ENCODE measurements around the gene ANK2.
"Not testable (repeated sequence)": the region's sequence is repeated elsewhere in the genome, so short reads cannot be mapped to it uniquely, and the experiment has no call there.

Gene ANK2

GRCh38 chr4:113052379-113052951 lies 3.0 kb downstream of the ANK2 start:
- no peak for DNase-seq

- no peak for DNase-seq
Observed at GRCh38 chr4:113053883-113054282, 4.4 kb downstream of the ANK2 start.

DNA sequence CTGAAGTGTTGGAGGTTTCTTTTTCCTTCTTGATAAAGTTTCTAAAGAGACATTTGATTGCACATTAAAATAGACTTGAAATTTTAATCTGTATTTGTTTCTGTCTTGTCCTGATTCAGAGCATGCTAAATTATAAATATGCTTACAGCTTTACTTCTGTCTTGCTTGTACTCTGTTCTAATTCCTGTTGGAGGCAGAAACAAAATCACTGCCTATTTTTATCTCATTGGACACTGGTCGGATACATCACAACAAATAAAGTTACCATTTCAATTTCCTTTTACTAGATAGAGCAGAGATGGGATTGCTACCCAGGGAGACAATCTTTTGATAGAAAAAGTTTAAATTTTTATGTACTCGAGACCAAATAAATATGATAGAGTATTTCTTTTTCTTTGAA lies 6.9 kb downstream of the ANK2 start:
- DNase-seq, result no peak

DNA sequence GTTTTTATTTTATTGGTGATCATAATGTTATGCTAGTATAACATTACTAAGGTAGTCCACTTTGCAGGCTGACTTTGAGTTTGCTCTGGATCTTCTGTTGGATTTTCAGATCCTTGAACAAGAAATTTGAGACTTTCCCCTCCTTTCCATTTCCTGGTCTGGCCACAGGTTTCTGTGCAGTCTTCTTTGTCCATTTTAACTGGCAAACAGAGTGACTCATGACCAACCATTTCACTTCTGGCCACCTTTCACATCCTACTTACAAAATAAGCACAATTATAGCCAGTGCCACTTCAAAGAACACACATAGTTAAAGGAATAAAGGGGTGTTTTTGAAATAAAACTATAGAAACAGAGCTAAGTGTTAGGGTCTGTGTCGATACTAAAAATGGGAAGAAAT lies 8.4 kb downstream of the ANK2 start:
- no peak for DNase-seq

DNA sequence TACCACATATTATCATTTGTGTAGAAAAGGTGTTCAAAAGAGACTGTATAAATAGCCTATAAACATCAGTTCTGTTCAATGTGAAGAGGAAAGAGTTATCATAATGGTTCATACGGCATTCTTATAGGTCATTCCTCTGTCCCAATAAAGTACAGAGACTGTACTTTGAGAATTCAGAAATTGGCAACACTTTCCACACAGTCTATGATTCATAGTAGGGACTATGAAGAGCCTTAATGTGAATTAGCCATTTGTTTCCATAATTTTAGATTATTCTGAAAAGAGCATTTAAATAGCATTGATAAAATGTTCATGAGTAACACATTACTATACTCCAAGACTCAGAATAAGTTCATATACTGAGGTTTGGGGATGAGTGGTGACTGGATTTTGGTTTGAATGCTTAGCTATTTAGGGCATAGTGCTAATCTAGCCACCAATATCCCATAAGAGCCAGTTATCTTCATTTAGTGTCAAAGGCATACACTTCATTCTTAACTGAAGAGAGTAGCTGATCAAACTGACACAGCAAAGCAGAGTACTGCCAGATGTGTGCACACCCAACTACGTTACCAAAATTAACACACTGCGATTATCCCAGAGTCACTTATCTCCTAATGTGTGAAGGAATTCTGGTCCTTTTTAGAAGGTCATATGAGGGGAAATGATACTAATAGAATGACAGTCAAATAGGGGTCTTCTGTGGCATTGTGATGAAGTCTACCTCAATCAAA lies 10.2 kb downstream of the ANK2 start:
- no peak for DNase-seq

DNA sequence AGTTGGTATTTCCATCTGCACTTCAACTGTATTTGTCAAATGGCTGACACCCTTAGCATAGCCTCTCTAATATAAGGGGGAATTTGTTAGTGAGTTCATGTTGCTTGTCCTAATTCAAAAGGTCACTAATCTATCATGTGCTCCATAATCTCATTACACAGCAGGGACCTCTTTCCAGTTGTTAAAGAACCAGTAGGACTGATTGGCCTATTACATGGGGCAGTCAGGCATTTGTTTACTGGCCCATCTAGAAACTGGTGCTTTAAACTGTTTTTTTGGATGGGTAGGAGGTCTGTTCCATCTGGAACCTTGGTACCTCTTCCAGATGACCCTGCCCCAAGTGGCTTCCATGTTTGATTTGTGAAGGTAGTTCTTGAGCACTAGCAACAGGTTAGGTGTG lies 11.4 kb downstream of the ANK2 start:
- DNase-seq, result no peak

DNA sequence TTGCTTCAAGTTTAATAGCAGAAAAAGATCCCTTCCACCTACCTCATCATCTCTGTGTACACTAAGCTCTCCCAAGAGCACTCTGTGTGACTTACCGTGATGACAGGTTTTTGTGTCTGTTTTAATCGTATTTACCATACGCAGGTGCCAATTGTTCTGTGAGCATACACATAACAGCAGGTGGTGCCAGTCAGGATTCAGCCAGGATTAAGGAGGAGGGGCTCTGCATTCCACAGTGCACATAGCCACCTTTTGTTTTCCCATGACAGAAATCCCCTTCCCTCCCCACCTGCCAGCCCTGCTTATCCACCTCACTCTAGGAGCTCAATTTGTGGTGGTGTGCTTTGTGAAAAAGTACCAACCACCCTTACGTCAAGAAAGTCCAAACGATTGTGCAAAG lies 14.8 kb downstream of the ANK2 start:
- DNase-seq, result no peak

GRCh38 chr4:113065629-113066028 lies 16.2 kb downstream of the ANK2 start:
- DNase-seq, result no peak

- DNase-seq, result not testable (repeated sequence)
Observed at GRCh38 chr4:113068771-113069170, 19.3 kb downstream of the ANK2 start.

- no peak for DNase-seq
Observed at GRCh38 chr4:113069212-113069892, 19.9 kb downstream of the ANK2 start.

GRCh38 chr4:113070755-113071154 lies 21.3 kb downstream of the ANK2 start:
- DNase-seq, result no peak

DNA sequence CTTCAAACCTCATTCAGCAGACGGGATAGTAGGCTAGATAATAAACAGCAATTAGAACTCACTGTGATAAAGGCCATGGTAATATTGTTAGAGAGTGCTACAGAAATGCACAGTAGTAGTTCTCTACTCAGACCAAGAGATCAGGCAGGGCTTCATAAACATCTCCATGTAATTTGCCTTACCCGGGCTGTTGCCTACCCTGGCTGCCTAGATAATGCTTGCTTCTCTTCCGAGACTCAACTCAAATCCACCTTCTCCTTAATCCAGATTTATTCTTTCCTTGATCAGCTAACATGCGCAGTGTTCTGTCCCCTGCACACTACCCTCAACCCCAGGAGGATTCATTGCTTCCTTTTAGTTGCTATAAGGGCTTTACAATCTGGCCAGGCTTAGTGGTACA lies 21.8 kb downstream of the ANK2 start:
- DNase-seq, result no peak

DNA sequence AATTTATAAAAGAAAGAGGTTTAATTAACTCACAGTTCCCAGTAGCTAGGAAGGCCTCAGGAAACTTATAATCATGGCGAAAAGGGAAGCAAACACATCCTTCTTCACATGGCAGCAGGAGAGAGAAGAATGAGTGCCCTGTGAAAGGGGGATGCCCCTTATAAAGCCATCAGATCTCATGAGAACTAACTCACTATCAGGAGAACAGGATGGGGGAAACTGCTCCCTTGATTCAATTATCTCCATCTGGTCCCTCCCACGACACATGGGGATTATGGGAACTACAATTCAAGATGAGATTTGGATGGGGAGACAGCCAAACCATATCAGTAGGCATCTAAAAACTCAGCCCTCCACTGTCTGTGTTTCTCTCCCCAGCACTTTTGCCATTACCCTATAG lies 22.4 kb downstream of the ANK2 start:
- DNase-seq, result no peak

DNA sequence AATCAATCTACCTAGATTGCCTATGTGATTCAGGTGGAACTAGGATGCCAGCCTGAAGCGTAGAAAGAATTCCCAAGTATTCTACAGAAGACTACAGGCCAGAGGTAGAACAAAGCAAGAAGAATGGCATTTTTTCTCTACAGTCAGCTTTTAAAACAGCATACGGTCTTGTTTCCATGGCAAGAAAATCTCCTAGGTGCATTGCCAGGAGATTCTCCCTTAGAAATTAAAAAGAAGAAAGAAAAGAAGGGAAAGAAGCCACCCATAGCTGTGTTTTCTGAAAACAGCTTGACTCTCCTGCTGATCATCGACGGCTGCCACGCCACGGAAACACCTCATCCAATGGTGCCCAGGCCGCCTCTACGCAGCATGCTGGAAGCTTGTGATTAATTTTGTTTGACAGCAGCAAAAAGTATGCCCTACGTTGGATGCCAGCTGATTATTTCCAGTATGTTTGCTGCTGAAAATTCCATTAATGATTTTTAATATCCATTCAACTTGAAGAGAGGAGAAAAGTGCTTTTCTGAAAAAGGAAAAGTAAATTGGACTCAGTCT lies 24.1 kb downstream of the ANK2 start:
- no peak for DNase-seq

- DNase-seq, result no peak
Observed at GRCh38 chr4:113077575-113077974, 28.1 kb downstream of the ANK2 start.

DNA sequence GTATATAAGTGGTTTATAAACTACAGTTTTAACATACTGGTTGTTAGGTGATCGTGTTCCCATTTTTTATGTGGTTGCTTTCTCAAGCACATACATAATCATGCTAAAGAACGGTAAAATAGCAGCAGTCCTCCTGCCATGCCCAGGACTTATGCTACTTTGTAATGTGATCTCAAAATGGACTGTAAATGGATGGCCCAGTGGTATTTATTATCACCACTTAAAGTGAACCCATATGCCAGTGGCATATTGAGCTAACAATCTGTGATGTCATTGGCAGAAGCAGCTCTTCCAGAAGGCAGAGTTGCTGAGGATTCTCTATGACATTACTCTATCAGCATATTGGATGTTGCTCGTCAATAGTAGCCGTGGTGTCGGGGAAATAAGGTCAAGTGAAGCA lies 28.6 kb downstream of the ANK2 start:
- no peak for DNase-seq

DNA sequence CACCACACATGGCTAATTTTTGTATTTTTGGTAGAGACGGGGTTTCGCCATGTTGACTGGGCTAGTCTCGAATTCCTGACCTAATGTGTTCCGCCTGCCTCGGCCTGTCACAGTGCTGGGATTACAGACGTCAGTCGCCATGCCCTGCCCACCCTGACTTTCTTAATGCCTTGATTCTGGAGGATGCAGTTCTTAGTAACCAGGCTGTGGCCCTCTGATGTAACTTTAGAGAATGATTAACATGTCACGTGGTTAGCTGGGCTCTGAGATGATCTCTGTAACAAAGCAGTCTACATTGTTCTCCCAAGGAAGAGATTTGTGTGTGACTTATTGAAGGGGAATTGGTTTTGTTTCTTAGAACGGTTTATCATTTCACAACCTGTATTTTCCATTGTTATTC lies 30.6 kb downstream of the ANK2 start:
- no peak for DNase-seq

DNA sequence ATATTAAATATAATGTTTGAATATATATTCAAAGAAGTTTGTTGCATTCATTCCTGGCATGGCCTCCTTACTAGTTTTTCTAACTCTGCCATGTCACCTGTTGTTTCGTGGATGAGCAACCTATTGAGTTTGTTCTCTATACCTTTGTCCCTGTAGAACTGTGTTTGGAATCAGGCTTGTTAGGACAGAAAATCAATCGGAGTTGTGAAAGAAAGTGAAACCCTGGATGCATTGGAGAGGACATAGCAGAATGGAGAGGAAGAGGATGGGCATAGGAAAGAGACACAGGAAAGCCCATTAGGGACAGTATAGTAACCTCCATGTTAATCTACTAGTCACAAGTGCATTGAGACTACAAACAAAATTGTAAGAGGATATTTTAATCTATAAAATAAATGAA lies 31.2 kb downstream of the ANK2 start:
- no peak for DNase-seq

DNA sequence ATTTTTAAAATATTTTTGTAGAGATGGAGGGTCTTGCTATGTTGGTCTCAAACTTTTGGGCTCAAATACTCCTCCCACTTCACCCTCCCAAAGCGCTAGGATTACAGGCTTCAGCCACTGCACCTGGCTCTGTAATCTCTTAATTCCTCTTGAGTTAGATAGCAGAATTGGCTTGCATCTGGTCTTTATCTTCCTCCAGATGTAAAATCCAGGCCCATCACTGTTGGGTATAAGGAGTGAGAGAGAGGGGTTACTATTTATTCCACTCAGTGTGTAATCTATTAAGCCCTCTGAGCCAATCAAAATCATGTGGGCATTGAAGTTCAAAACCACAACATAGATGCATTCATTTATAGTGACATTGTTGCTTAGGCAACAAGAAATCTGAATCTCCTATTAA lies 33.9 kb downstream of the ANK2 start:
- DNase-seq, result no peak

DNA sequence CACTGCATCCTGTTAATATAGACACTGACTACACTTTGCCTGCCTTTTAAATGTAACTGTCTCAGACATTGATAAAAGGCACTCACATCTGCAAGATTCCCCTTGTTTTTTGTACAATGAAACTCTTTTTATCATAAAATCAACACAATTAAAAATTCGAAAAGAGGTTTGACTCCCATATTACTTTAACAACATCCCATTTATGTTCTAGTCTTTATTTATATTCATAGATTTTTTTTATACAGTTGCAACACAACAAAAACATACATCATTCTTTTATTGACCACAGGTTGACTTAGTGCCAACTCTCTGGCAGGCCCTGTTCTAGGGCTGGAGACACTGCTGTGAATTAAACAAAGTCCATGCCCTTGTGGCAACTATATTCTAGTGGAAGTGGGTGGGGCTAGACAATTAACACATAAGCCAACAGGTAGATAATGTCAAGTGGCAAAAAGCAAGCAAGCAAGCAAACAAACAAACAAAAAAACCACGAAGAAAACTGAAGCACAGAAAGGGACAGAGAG lies 36.8 kb downstream of the ANK2 start:
- DNase-seq, result no peak

GRCh38 chr4:113088050-113088449 lies 38.6 kb downstream of the ANK2 start:
- no peak for DNase-seq

- no peak for DNase-seq
Observed at GRCh38 chr4:113090954-113091353, 41.5 kb downstream of the ANK2 start.

DNA sequence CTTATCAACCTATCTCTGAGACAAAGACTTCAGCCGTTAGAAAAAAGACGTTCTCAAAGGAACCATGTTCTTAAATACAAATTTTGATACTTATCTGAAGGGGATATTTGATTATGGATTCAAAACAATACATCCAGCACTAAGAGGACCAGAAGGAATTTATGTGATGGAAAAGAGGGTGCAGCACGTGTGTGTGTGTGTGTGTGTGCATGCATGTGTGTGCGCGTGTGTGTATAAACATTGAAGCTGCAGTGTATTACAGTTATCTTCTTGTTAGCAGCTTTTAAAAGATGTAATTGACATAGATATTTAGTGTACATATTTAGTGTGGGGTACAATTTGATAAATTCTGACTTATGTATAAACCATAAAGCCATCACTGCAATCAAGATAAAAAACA lies 44.9 kb downstream of the ANK2 start:
- no peak for DNase-seq

- no peak for DNase-seq
Observed at GRCh38 chr4:113094802-113095201, 45.3 kb downstream of the ANK2 start.

Data from T-helper 9 cell (primary cell).